GM12891 (cell line): ENCODE results near the gene CCDC63.

Source experiments
- POLR2A ChIP-seq: IDR thresholded peaks from 2 replicates; pipeline ENCODE4 v1.6.1; 2011; ENCODE audit warnings: low read depth, low read length, control low read depth
- POLR2AphosphoS5 ChIP-seq: IDR thresholded peaks from 2 replicates; pipeline ENCODE4 v1.6.1; 2011; ENCODE audit warnings: low read depth, low read length, control low read depth
- TAF1 ChIP-seq: IDR thresholded peaks from 2 replicates; pipeline ENCODE4 v1.6.1; 2011; ENCODE audit warnings: low read depth, low read length, control low read depth

GRCh38 chr12:110862329-110862728 is 15.5 kb downstream of the CCDC63 start:
- TF ChIP-seq POLR2A: no peak
- no peak for TF ChIP-seq POLR2AphosphoS5
- no peak for TF ChIP-seq TAF1
